Inflammatory macrophage treated with lipopolysaccharide for 1 hour (primary cell): ENCODE results near the gene STXBP3.

Source experiments
- DNase-seq, 2 donors: peaks; one replicate each; pipeline ENCODE4 v3.0.0-alpha.2; 2020 to 2022

STXBP3 gene

DNA sequence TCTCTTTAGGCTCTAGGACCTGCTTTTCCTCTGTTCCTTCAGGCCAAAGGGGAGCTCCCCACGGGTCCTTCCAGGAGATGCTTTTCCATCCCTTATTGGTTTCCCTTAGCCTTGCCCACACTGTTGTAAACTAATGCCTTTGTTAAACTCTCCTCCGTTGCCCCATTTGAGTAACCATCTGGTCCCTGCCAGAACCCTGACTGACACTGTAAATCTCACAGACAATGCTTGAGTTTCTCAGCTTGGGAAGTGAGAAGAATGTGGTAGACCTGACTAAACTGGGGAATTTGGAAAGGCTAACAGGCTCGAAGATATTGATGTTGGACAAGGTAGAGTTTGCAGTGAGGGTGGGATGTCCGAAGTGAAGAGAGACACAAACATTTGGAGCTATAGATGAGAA, 99.0 kb downstream of the STXBP3 start:
- DNase-seq: no peak

- no peak for DNase-seq
These were observed 99.5 kb downstream of the STXBP3 start for GRCh38 chr1:108845991-108846390.

- DNase-seq: no peak
These were observed 101.0 kb downstream of the STXBP3 start for GRCh38 chr1:108847494-108847893.

- no peak for DNase-seq
These were observed 102.3 kb downstream of the STXBP3 start for GRCh38 chr1:108848806-108849205.

GRCh38 chr1:108850929-108851328, 104.5 kb downstream of the STXBP3 start:
- DNase-seq: no peak

DNA sequence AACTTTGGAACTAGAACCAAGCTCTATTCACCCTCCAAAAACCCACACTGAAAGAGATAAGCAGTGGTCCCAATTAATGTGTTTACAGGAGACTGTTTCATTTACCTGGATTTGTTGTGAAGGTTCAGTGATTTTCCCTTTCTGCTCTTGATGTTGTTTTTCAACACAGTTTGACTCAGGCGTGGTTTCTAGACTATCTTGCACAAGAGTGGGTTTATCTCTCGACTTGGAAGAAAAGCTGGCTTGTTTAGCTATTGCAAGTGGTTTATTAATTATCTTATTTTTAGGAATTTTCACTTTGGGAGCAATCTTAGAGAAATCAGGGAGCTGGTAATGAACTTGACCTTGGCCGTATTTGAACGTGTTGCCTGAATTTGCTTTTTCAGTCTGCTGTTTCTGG, 105.1 kb downstream of the STXBP3 start:
- no peak for DNase-seq

DNA sequence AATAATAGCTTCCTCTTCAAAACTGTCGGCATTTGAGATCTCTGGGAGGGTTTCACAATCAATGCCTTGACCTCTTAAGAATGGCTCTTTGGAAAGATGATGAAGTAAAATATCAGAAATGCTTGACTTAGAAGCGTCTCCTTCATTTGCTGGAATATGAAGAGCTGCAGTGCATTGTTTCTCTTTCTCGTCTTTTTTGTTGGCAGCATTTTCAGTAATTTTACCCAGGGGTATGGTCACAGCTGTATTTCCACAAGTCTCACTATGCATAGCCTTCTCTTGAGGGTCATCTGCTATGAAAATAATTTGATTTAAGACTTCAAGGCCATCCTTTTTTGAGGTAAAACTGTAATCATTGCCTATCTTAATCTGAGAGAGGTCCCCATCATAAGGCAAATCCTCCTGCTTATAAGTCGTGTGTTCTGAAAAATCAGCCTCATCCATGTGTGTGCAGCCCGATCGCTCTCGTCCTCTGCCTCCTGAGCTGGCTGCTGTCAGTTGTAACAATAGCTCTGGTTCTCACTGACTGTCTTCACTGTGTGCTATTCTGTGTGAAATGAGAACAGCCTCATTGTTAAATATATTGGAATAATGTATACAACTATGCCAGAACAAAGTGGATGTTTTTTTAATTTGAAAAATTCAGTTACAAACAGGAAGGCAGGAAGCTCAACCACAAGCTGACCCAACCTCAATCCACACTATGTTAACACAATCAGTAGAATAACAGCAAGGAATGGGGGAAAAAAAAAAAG, 105.9 kb downstream of the STXBP3 start:
- peak in 1 of 2 donors; percentile 30 for DNase-seq

- DNase-seq: no peak
These were observed 107.9 kb downstream of the STXBP3 start for GRCh38 chr1:108854221-108855019.

DNA sequence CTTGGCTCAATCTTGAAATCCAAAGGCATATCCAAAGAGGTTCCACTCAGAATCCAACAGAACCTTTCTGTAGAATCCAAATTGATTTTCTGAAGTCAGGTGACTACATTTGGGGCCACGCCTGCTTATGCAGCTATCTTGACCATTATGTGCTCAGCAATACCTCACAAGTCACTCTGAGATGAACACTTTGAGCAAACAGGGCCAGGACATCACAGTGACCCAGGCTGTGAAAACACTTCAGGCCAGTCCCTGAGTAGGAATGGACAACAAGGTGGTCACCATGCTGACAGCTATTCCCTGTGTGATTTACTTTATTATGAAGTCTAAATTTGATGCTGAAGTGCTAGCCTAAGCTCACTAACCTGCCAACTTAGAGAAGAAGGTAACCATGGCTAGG, 110.5 kb downstream of the STXBP3 start, which contains the start of gene AKNAD1:
Gene AKNAD1, minus strand, starts transcription at position 101 of the 400 bp plus-strand sequence. CDS start 4,430 bp downstream, outside the sequence.
- no peak for DNase-seq

DNA sequence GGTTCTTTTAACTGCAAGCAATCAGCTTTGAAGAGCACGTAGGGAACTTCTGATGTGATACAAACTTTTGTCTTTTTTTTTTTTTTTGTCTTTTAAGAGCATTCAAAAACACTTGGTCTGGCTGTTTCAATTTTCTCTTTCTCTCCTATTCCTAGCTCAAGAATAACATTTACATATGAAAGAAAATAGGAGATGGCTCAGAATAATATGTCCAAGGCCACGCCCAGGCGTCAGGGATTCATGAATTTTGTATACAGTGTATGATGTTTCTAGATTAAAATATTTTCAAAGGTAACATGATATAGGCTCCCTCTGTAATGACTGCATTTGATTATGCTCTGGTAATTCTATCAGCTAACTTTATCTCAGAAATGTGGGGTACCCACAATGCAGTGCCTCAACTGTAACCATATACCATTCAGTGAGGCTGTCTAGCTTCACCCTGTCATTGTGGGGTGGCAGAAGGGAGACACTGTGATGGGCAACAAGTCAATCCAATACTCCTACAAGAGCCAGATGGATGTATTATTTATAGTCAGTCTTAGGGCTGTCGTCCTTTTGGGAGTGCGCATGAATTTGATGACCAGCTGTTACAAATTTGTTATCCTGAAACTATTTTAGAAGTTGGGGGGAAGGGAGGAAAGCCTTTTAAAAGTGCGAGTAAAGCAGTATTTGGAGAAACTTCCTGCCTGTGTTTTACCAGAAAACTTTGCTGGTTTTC, 111.9 kb downstream of the STXBP3 start:
- no peak for DNase-seq
